Astrocyte (in vitro differentiated cells and primary cell): ENCODE measurements around the gene HP.

Experiments used
- CTCF ChIP-seq: IDR thresholded peaks from 2 replicates; pipeline ENCODE4 v1.5.1; 2011; ENCODE audit warnings: low read depth, mild to moderate bottlenecking, inconsistent platforms, low read length, moderate library complexity; ENCODE audit not compliant: insufficient read depth
- EZH2 ChIP-seq: IDR thresholded peaks from 2 replicates; pipeline ENCODE4 v1.6.1; 2012; ENCODE audit warnings: mild to moderate bottlenecking, low read length, inconsistent platforms; ENCODE audit not compliant: insufficient read depth

- no peak for TF ChIP-seq EZH2
- no peak for TF ChIP-seq CTCF
Observed at GRCh38 chr16:72050769-72051464, 3.4 kb upstream of the HP start.
